ENCODE results near the gene THEM5. TPM values are rescaled to one million over a fixed set of nuclear protein-coding genes. Genes with fewer than 3 reads are reported as not detected.

Gene THEM5
- total RNA-seq, 1 experiment from 2014 or later: not detected

GRCh38 chr1:151807766-151808165 is 45.7 kb downstream of the THEM5 start (continued):
- TF ChIP-seq EZH2 (IDR thresholded peaks at IDR 0.05) (no peak), JUND (IDR thresholded peaks at IDR 0.05) (no peak)

GRCh38 chr1:151807131-151807530 is 46.4 kb downstream of the THEM5 start:
- BruUV-seq (replicated peaks): no TSS peak
- H3K27me3 ChIP-seq (ENCODE audit: insufficient read depth, low read length): peaks cover 27% of the 10 kb centered on the region; the same call in 1 of the 2 replicates
- H3K79me2 ChIP-seq (ENCODE audit: insufficient read depth, low read length): no peaks in the 10 kb centered on the region
- no peaks in the 10 kb centered on the region for H4K20me1 ChIP-seq (ENCODE audit: insufficient read depth)
- ChIA-PET POLR2A (no interaction called here), RAD21 (ENCODE audit: low non-redundant PET in 1 of 2, low total read pairs in 2 of 2, uncharacterized antibody in 2 of 2, unreplicated experiment in 2 of 2) (no interaction called here), CTCF (no interaction called here)
- H3K9ac ChIP-seq (ENCODE audit: low read length): no peak overlapping the region
- no peak overlapping the region for H3K27ac ChIP-seq (ENCODE audit: low read depth, low read length)
- no peaks in the 10 kb centered on the region for H3K9me3 ChIP-seq (ENCODE audit: control insufficient read depth in 1 of 2, insufficient read depth in 1 of 2, low read depth in 1 of 2, low read length in 2 of 2)
- H3K4me2 ChIP-seq (ENCODE audit: low read length): no peak overlapping the region
- TF ChIP-seq MAX (IDR thresholded peaks at IDR 0.05) (no peak), YY1 (IDR thresholded peaks at IDR 0.05; ENCODE audit: extremely low read depth, insufficient replicate concordance, low read depth, low read length) (no peak), EZH2 (IDR thresholded peaks at IDR 0.05) (no peak), JUND (IDR thresholded peaks at IDR 0.05) (no peak), SIN3A (IDR thresholded peaks at IDR 0.05; ENCODE audit: low read depth) (no peak), ZBTB33 (IDR thresholded peaks at IDR 0.05; ENCODE audit: extremely low read depth, insufficient replicate concordance, low read length) (no peak)
- H3K36me3 ChIP-seq (ENCODE audit: control insufficient read depth in 1 of 2, insufficient read depth in 2 of 2, low read length in 2 of 2): no peaks in the 10 kb centered on the region
- no peak overlapping the region for H3K4me3 ChIP-seq (replicated peaks in 1 of 2; ENCODE audit: low read depth in 1 of 2, low read length in 2 of 2)
- DNase-seq (ENCODE audit: low read depth, low spot score) (no peak), ATAC-seq (no peak)
- H3K4me1 ChIP-seq (ENCODE audit: control insufficient read depth in 1 of 2, insufficient read depth in 2 of 2, low read length in 2 of 2): no peaks in the 10 kb centered on the region
- no peaks in the 10 kb centered on the region for H3K9me2 ChIP-seq (ENCODE audit: insufficient read depth)
- no peak overlapping the region for H2AFZ ChIP-seq (ENCODE audit: low read depth, low read length, poor library complexity, severe bottlenecking)
- intact Hi-C loops (cut with micrococcal nuclease): no loop called here
